HepG2 (cell line): Measurements from ENCODE around the gene HTR4. TPM values are rescaled to one million over a fixed set of nuclear protein-coding genes. Genes with fewer than 3 reads are reported as not detected.

Source experiments
- ATAC-seq: fragments of 200-7000 bp; cut with Tn5 transposase; 3 replicates; pipeline ENCODE4 v1.9.1; 2020; ENCODE audit warnings: mild to moderate bottlenecking, moderate library complexity
- BruUV-seq: library from RNA; stranded (reverse); fragments of 400-500 nt; replicated peaks from 2 replicates; lab custom pipeline; 2021; lab: Mats Ljungman, UMichigan
- CTCF ChIA-PET: fragments of 300-600 bp; formaldehyde crosslinking; extraction: SDS; loops from one replicate; lab custom pipeline; 2021; ENCODE audit warnings: low total read pairs, inconsistent platforms, low intra/inter-chr PET ratio; lab: Yijun Ruan, JAX
- POLR2A ChIA-PET: fragments of 350-600 bp; sonication (Branson Sonifier 250); formaldehyde crosslinking; loops from one replicate; lab custom pipeline; 2020; ENCODE audit warnings: antibody characterized with exemption, inconsistent platforms; lab: Yijun Ruan, JAX
- DNase-seq: peaks from one replicate; pipeline ENCODE4 v3.0.0-alpha.2; 2015; ENCODE audit warnings: low spot score
- FAIRE-seq: peaks from 3 replicates; lab custom pipeline; 2011; peaks lifted over from hg19 to GRCh38; lab: Jason Lieb, UNC
- H2AFZ ChIP-seq: one replicate; pipeline ENCODE4 v1.6.1; 2011; ENCODE audit warnings: low read length, inconsistent platforms
- H3K27ac ChIP-seq: fragments of 300-600 bp; 3 replicates; pipeline ENCODE4 v1.8.0; 2011; ENCODE audit warnings: mixed run types, mild to moderate bottlenecking, mixed read lengths, low read length, inconsistent platforms; ENCODE audit not compliant: insufficient read depth; ENCODE audit errors: extremely low read length
- H3K27me3 ChIP-seq, 2 experiments: fragments of 200-600 bp in 1 of 2; 2 replicates in 1 of 2; 3 replicates in 1 of 2; pipeline versions ENCODE4 v1.6.0 to v1.8.0; 2011; ENCODE audit warnings: low read length in 2 of 2, mild to moderate bottlenecking in 2 of 2, moderate library complexity in 2 of 2, inconsistent platforms in 1 of 2; ENCODE audit not compliant: insufficient read depth in 2 of 2, control insufficient read depth in 1 of 2
- H3K36me3 ChIP-seq, 2 experiments: fragments of 200-600 bp in 1 of 2; replicated peaks in 1 of 2; 2 replicates in 1 of 2; 3 replicates in 1 of 2; pipeline versions ENCODE4 v1.5.1 to v1.8.0; 2011; ENCODE audit warnings: low read length in 2 of 2, inconsistent platforms in 1 of 2; ENCODE audit not compliant: insufficient read depth in 2 of 2, control insufficient read depth in 1 of 2
- H3K4me1 ChIP-seq: 2 replicates; pipeline ENCODE4 v1.5.1; 2012; ENCODE audit warnings: low read length, inconsistent platforms; ENCODE audit not compliant: insufficient read depth
- H3K4me2 ChIP-seq: 2 replicates; pipeline ENCODE4 v1.6.0; 2011; ENCODE audit warnings: low read depth, low read length, inconsistent platforms
- H3K4me3 ChIP-seq, 3 experiments: fragments of 200-600 bp in 1 of 3; sonication (generic), shearing (Covaris generic) in 1 of 3; replicated peaks in 1 of 3; 2 replicates each; pipeline ENCODE4 v1.5.1; 2011 to 2016; ENCODE audit warnings: low read length in 3 of 3, inconsistent platforms in 2 of 3, low read depth in 2 of 3, mild to moderate bottlenecking in 2 of 3, control low read depth in 1 of 3, mixed read lengths in 1 of 3; ENCODE audit not compliant: insufficient read depth in 1 of 3
- H3K79me2 ChIP-seq: one replicate; pipeline ENCODE4 v1.6.1; 2011; ENCODE audit warnings: low read length, inconsistent platforms; ENCODE audit not compliant: insufficient read depth
- H3K9ac ChIP-seq: 2 replicates; pipeline ENCODE4 v1.6.0; 2011; ENCODE audit warnings: mild to moderate bottlenecking, low read depth, low read length, inconsistent platforms; ENCODE audit not compliant: insufficient read depth
- H3K9me3 ChIP-seq: 2 replicates; pipeline ENCODE4 v1.5.1; 2012; ENCODE audit warnings: mild to moderate bottlenecking, low read length
- H4K20me1 ChIP-seq: 2 replicates; pipeline ENCODE4 v1.6.0; 2011; ENCODE audit warnings: inconsistent platforms, mild to moderate bottlenecking, low read length, moderate library complexity; ENCODE audit not compliant: insufficient read depth
- ARNT ChIP-seq: fragments of 450-650 bp; IDR thresholded peaks from 2 replicates; pipeline ENCODE4 v1.6.1; 2017
- IKZF1 ChIP-seq: fragments of 450-650 bp; IDR thresholded peaks from 2 replicates; pipeline ENCODE4 v1.7.1; 2016
- MTA1 ChIP-seq: sonication (generic); formaldehyde crosslinking; IDR thresholded peaks from 2 replicates; pipeline ENCODE4 v1.4.0; 2020; ENCODE audit warnings: missing genetic modification reagents, mild to moderate bottlenecking, borderline replicate concordance
- RBAK ChIP-seq: sonication (generic); formaldehyde crosslinking; IDR thresholded peaks from 2 replicates; pipeline ENCODE4 v1.5.1; 2020; ENCODE audit warnings: mild to moderate bottlenecking, missing genetic modification reagents
- TBP ChIP-seq: sonication (generic); formaldehyde crosslinking; IDR thresholded peaks from 2 replicates; pipeline ENCODE4 v1.5.0; 2020; ENCODE audit warnings: missing genetic modification reagents
- ZNF367 ChIP-seq: sonication (generic); formaldehyde crosslinking; IDR thresholded peaks from 2 replicates; pipeline ENCODE4 v1.4.0; 2020; ENCODE audit warnings: missing genetic modification reagents, borderline replicate concordance
- ZNF616 ChIP-seq: sonication (generic); formaldehyde crosslinking; IDR thresholded peaks from 2 replicates; pipeline ENCODE4 v1.5.0; 2020; ENCODE audit warnings: low read depth, mild to moderate bottlenecking, missing genetic modification reagents
- WGBS: methylation state at CpG from one replicate; pipeline ENCODE4 v1.1.6; 2017; ENCODE audit warnings: low lambda C conversion rate; 5-methylcytosine and 5-hydroxymethylcytosine counted together
- in situ Hi-C: cut with HindIII; loops from 2 replicates; pipeline ENCODE4 v1.10.0; 2017; ENCODE audit warnings: low pct_unique_long_range_greater_than_20kb; ENCODE audit not compliant: extremely low pct_ligation_motif_present
- intact Hi-C: fragments of 100-400 bp; cut with micrococcal nuclease; formaldehyde crosslinking; loops from one replicate; pipeline ENCODE4 v1.10.0; 2022; ENCODE audit not compliant: unreplicated experiment
- polyA plus RNA-seq, 8 experiments: library from polyadenylated mRNA; depleted of rRNA in 3 of 8; stranded (reverse) in 7 of 8; unstranded in 1 of 8; fragments of >200 nt; fragmentation: Illumina TruSeq in 4 of 8; extraction: Trizol in 4 of 8; gene quantifications; 2 replicates each; pipeline versions ENCODE4 v1.2.1 to v1.2.3, GENCODE V29; 2011 to 2016; ENCODE audit warnings: low read depth in 4 of 8, missing spikeins in 1 of 8, mixed read lengths in 1 of 8; ENCODE audit not compliant: insufficient read depth in 1 of 8
- total RNA-seq, 5 experiments: library from RNA; depleted of rRNA; stranded (reverse); fragments of >200 nt; fragmentation: Illumina TruSeq; extraction: Trizol; gene quantifications; 2 replicates each; pipeline ENCODE4 v1.2.3, GENCODE V29; 2016; ENCODE audit warnings: low read depth in 1 of 5
- TF ChIP-seq, protein P1 (sequence below): sonication (generic); formaldehyde crosslinking; IDR thresholded peaks from 2 replicates; pipeline ENCODE4 v1.4.0; 2020; ENCODE audit warnings: mild to moderate bottlenecking, missing genetic modification reagents
- TF ChIP-seq, protein P2 (sequence below): sonication (generic); formaldehyde crosslinking; IDR thresholded peaks from 2 replicates; pipeline ENCODE4 v1.5.0; 2020; ENCODE audit warnings: mild to moderate bottlenecking, missing genetic modification reagents

Gene HTR4
- total and polyA plus RNA-seq, 2 of the 13 experiments (the other 11 are each of a cell fraction or from before 2014, with no cell fraction given): not detected

DNA sequence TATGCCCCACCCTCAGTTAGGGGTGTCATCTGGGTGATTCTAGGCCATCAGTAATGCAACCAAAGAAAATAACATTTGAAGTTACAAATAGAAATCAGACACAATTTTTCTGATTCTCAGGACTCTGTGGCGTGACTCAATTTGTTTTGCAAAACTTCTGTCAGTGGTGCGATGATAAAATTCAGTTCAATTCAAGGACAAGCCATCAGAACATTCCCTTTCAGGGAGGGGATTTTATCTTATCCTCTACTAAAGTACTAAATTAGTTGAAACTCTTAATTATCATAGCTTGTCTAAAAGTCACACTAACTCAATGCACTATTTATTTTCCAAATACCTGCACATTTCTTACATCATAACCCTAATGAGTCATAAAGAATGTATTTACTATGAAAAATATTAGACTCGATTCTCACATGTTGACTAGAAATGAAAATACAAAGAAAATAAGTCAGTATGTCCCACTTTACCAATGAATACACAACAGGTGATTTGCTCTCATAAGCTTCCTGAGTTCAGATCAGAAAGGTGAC is 28.2 kb downstream of the HTR4 start:
- TF ChIP-seq TBP: no peak
- TF ChIP-seq RBAK: no peak
- TF ChIP-seq ZNF367 (CRISPR knock-in tag): no peak
- TF ChIP-seq MTA1 (CRISPR knock-in tag): no peak
- TF ChIP-seq, all 625 proteins: peak for 0
- no peak for ATAC-seq
- WGBS: 36% methylated on average over 3 of the region's 3 CpGs
- no peak for DNase-seq
- H2AFZ ChIP-seq: no peak overlapping the region
- no peaks in the 10 kb centered on the region for H3K9me3 ChIP-seq
- no peak overlapping the region for H3K9ac ChIP-seq
- H3K4me1 ChIP-seq: no peaks in the 10 kb centered on the region
- no peaks in the 10 kb centered on the region for H3K27me3 ChIP-seq
- no peaks in the 10 kb centered on the region for H3K36me3 ChIP-seq
- intact Hi-C loops (no loop called here), in situ Hi-C loops (no loop called here)
- CTCF ChIA-PET: no interaction called here
- no TSS peak for BruUV-seq
- no peak overlapping the region for H3K4me2 ChIP-seq
- no peak overlapping the region for H3K27ac ChIP-seq
- no peak for FAIRE-seq
- H3K79me2 ChIP-seq: no peaks in the 10 kb centered on the region
- no peaks in the 10 kb centered on the region for H4K20me1 ChIP-seq
- H3K4me3 ChIP-seq: no peak overlapping the region
- POLR2A ChIA-PET: no interaction called here

DNA sequence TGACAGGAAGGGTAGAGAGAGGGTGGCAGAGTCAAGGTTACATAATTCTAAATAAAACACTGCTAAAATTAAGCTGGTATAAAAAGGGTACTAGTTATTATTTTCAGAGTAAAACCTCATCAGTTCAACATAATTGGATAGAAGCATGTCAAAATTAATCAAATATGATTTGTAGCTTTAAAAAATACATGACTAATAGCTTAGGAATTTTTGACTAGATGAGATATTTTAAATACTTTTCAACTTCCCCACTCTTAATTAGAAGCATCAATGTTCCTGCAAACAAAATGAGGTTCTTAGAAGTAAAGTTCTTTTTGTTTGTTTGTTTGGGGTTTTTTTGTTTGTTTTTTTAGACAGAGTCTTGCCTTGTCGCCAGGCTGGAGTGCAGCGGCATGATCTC is 29.1 kb downstream of the HTR4 start:
- WGBS: 78% methylated on average over 2 of the region's 2 CpGs

More for the DNA sequence above, 29.1 kb downstream of the HTR4 start:
- Histone ChIP-seq H3K79me2 (no peaks in the 10 kb centered on the region), H3K27me3 (no peaks in the 10 kb centered on the region)
- no TSS peak for BruUV-seq
- CTCF ChIA-PET: no interaction called here
- in situ Hi-C loops: no loop called here
- ATAC-seq: no peak
- DNase-seq: no peak
- TF ChIP-seq ARNT (no peak), ZNF616 (CRISPR knock-in tag) (no peak), IKZF1 (no peak)
- TF ChIP-seq, protein P1, sequence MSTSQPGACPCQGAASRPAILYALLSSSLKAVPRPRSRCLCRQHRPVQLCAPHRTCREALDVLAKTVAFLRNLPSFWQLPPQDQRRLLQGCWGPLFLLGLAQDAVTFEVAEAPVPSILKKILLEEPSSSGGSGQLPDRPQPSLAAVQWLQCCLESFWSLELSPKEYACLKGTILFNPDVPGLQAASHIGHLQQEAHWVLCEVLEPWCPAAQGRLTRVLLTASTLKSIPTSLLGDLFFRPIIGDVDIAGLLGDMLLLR: no peak
- TF ChIP-seq, protein P2, sequence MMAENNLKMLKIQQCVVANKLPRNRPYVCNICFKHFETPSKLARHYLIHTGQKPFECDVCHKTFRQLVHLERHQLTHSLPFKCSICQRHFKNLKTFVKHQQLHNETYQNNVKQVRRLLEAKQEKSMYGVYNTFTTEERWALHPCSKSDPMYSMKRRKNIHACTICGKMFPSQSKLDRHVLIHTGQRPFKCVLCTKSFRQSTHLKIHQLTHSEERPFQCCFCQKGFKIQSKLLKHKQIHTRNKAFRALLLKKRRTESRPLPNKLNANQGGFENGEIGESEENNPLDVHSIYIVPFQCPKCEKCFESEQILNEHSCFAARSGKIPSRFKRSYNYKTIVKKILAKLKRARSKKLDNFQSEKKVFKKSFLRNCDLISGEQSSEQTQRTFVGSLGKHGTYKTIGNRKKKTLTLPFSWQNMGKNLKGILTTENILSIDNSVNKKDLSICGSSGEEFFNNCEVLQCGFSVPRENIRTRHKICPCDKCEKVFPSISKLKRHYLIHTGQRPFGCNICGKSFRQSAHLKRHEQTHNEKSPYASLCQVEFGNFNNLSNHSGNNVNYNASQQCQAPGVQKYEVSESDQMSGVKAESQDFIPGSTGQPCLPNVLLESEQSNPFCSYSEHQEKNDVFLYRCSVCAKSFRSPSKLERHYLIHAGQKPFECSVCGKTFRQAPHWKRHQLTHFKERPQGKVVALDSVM: no peak
- TF ChIP-seq, all 625 proteins: peak for 0
- Histone ChIP-seq H3K9me3 (no peaks in the 10 kb centered on the region), H2AFZ (no peak overlapping the region), H3K4me1 (no peaks in the 10 kb centered on the region), H3K9ac (no peak overlapping the region), H3K27ac (no peak overlapping the region), H3K4me2 (no peak overlapping the region), H3K36me3 (no peaks in the 10 kb centered on the region), H4K20me1 (no peaks in the 10 kb centered on the region), H3K4me3 (no peak overlapping the region)
- intact Hi-C loops: no loop called here
- FAIRE-seq: no peak
- POLR2A ChIA-PET: no interaction called here
